ENCODE data around the gene SPINK6. TPM values are rescaled to one million over a fixed set of nuclear protein-coding genes. Genes with fewer than 3 reads are reported as not detected.

SPINK6 gene, protein sequence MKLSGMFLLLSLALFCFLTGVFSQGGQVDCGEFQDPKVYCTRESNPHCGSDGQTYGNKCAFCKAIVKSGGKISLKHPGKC
- total RNA-seq = not detected in 2 replicates

GRCh38 chr5:148202531-148203203 lies at the start of gene SPINK6:
Gene SPINK6, plus strand, starts transcription at chr5:148203042. Its CDS starts 55 bp downstream, at chr5:148203097.

GRCh38 chr5:148168246-148168645 lies 34.6 kb upstream of the SPINK6 start, which contains the start of gene SPINK14:
Gene SPINK14, plus strand, starts transcription at chr5:148168546. Its CDS starts 1,187 bp downstream, at chr5:148169733.

GRCh38 chr5:148238418-148238794 lies 35.6 kb downstream of the SPINK6 start, which contains the start of gene MARCOL:
Gene MARCOL, plus strand, starts transcription at chr5:148238525. Its CDS starts 73 bp downstream, at chr5:148238598.

Other genes starting within 250 kb of the SPINK6 start
- not detected in 2 replicates for gene SPINK5, start 139.1 kb upstream of the SPINK6 start, total RNA-seq
- not detected in 2 replicates for gene SPINK14, start 34.5 kb upstream of the SPINK6 start, total RNA-seq
- gene MARCOL, start 35.5 kb downstream of the SPINK6 start, total RNA-seq = not detected in 2 replicates
- gene SPINK13, start 65.8 kb downstream of the SPINK6 start, total RNA-seq = not detected in 2 replicates
- gene SPINK7, start 109.4 kb downstream of the SPINK6 start, total RNA-seq = not detected in 2 replicates
- gene SPINK9, start 132.5 kb downstream of the SPINK6 start, total RNA-seq = not detected in 2 replicates
- 23.8 and 42.4 TPM in 2 replicates for gene FBXO38, start 180.9 kb downstream of the SPINK6 start, total RNA-seq